ENCODE results near the gene RAB29. TPM values are rescaled to one million over a fixed set of nuclear protein-coding genes. Genes with fewer than 3 reads are reported as not detected.
A peak's percentile ranks its signal among the peaks of the same experiment; 100 is the strongest.

Gene RAB29
- total and polyA plus RNA-seq, 9 of the 15 experiments (the other 6 are each of a cell fraction or from before 2014, with no cell fraction given) = 6.3 to 17.6 (median 8.0) TPM

- TF ChIP-seq MGA (IDR thresholded peaks at IDR 0.05) (peak; percentile 93), SUPT5H (IDR thresholded peaks at IDR 0.05) (peak; percentile 73), HDAC2 (IDR thresholded peaks at IDR 0.05) (peak; percentile 100), KLF6 (CRISPR knock-in tag; IDR thresholded peaks at IDR 0.05; ENCODE audit: borderline replicate concordance) (peak; percentile 79; the same call in 1 of the 2 replicates), ELF2 (CRISPR knock-in tag; IDR thresholded peaks at IDR 0.05) (no peak), GATAD2B (IDR thresholded peaks at IDR 0.05; ENCODE audit: borderline replicate concordance) (peak; percentile 77), ZNF830 (CRISPR knock-in tag; IDR thresholded peaks at IDR 0.05) (no peak; the same call in 1 of the 2 replicates), EHMT2 (IDR thresholded peaks at IDR 0.05) (peak; percentile 80), PHB2 (IDR thresholded peaks at IDR 0.05; ENCODE audit: low read depth) (no peak), SOX6 (IDR thresholded peaks at IDR 0.05) (peak; percentile 92), JUND (IDR thresholded peaks at IDR 0.05; ENCODE audit: borderline replicate concordance, low read depth, low read length) (peak; percentile 54), JUND (tag; IDR thresholded peaks at IDR 0.05; ENCODE audit: borderline replicate concordance, low read depth, low read length) (no peak; the same call in 1 of the 3 replicates), BACH1 (tag; IDR thresholded peaks at IDR 0.05) (0 out of 2 replicates have a peak, but pooled peaks have one; percentile 46)
These were observed 24.9 kb downstream of the RAB29 start, which contains the start of gene NUCKS1 (continued) for GRCh38 chr1:205750138-205751035.

All from K562 (cell line).